Fibroblast of lung (primary cell): ENCODE results near the gene CLDN14.

Experiments
- CTCF ChIP-seq, 2 donors: IDR thresholded peaks in 1 of 2; conservative IDR thresholded peaks in 1 of 2; 1 replicate in 1 of 2; 2 replicates in 1 of 2; pipeline ENCODE4 v1.5.1; 2011 to 2012; ENCODE audit warnings: low read length in 2 of 2, control low read depth in 1 of 2, inconsistent platforms in 1 of 2, low read depth in 1 of 2, mild to moderate bottlenecking in 1 of 2
- EZH2 ChIP-seq: IDR thresholded peaks from 2 replicates; pipeline ENCODE4 v1.5.1; 2012; ENCODE audit warnings: low read length, control low read depth, mild to moderate bottlenecking; ENCODE audit errors: missing control alignments

GRCh38 chr21:36509973-36510664 is 30.2 kb upstream of the CLDN14 start:
- TF ChIP-seq CTCF (conservative IDR thresholded peaks at IDR 0.05 in 1 of 2, IDR thresholded peaks at IDR 0.05 in 1 of 2; ENCODE audit: low read depth in 1 of 2, low read length in 2 of 2) = no peak
- TF ChIP-seq EZH2 = no peak
